Astrocyte (in vitro differentiated cells and primary cell): ENCODE measurements around the gene DEPDC7. TPM values are rescaled to one million over a fixed set of nuclear protein-coding genes. Genes with fewer than 3 reads are reported as not detected.

ENCODE experiments used
- DNase-seq: peaks from one replicate; pipeline ENCODE4 v3.0.0-alpha.2; 2010; ENCODE audit warnings: low read depth
- FAIRE-seq: peaks from 2 replicates; lab custom pipeline; 2011; peaks lifted over from hg19 to GRCh38; lab: Jason Lieb, UNC
- H2AFZ ChIP-seq: 2 replicates; pipeline ENCODE4 v1.6.0; 2012; ENCODE audit warnings: low read depth, low read length, inconsistent platforms
- H3K27ac ChIP-seq: 2 replicates; pipeline ENCODE4 v1.5.1; 2011; ENCODE audit warnings: low read depth, low read length, inconsistent platforms
- H3K27me3 ChIP-seq: 2 replicates; pipeline ENCODE4 v1.6.0; 2011; ENCODE audit warnings: low read length, inconsistent platforms; ENCODE audit not compliant: insufficient read depth
- H3K36me3 ChIP-seq: 2 replicates; pipeline ENCODE4 v1.5.1; 2011; ENCODE audit warnings: low read length, inconsistent platforms; ENCODE audit not compliant: insufficient read depth
- H3K4me1 ChIP-seq: 2 replicates; pipeline ENCODE4 v1.5.1; 2011; ENCODE audit warnings: low read length, inconsistent platforms; ENCODE audit not compliant: insufficient read depth
- H3K4me2 ChIP-seq: 2 replicates; pipeline ENCODE4 v1.6.0; 2012; ENCODE audit warnings: low read length, inconsistent platforms
- H3K4me3 ChIP-seq: 2 replicates; pipeline ENCODE4 v1.5.1; 2011; ENCODE audit warnings: low read depth, mild to moderate bottlenecking, low read length, inconsistent platforms; ENCODE audit not compliant: insufficient read depth
- H3K79me2 ChIP-seq: 2 replicates; pipeline ENCODE4 v1.6.0; 2012; ENCODE audit warnings: mild to moderate bottlenecking, low read length, inconsistent platforms; ENCODE audit not compliant: insufficient read depth
- H3K9ac ChIP-seq: 2 replicates; pipeline ENCODE4 v1.6.0; 2012; ENCODE audit warnings: mild to moderate bottlenecking, low read length, inconsistent platforms
- H3K9me3 ChIP-seq: 2 replicates; pipeline ENCODE4 v1.5.1; 2012; ENCODE audit warnings: low read depth, mild to moderate bottlenecking, low read length, inconsistent platforms; ENCODE audit not compliant: insufficient read depth
- H4K20me1 ChIP-seq: 2 replicates; pipeline ENCODE4 v1.6.0; 2012; ENCODE audit warnings: low read length, inconsistent platforms; ENCODE audit not compliant: insufficient read depth
- H3K27ac Mint-ChIP-seq: one replicate; pipeline ENCODE4 v1.8.0; 2021; ENCODE audit warnings: mild to moderate bottlenecking, mixed read lengths; ENCODE audit not compliant: unreplicated experiment
- H3K27me3 Mint-ChIP-seq: one replicate; pipeline ENCODE4 v1.8.0; 2021; ENCODE audit warnings: low read depth, mixed read lengths; ENCODE audit not compliant: unreplicated experiment
- H3K36me3 Mint-ChIP-seq: one replicate; pipeline ENCODE4 v1.8.0; 2021; ENCODE audit warnings: low read depth, mixed read lengths; ENCODE audit not compliant: unreplicated experiment
- H3K4me1 Mint-ChIP-seq: one replicate; pipeline ENCODE4 v1.8.0; 2021; ENCODE audit warnings: low read depth, mixed read lengths; ENCODE audit not compliant: unreplicated experiment
- H3K4me3 Mint-ChIP-seq: one replicate; pipeline ENCODE4 v1.8.0; 2021; ENCODE audit warnings: mild to moderate bottlenecking, moderate library complexity, mixed read lengths; ENCODE audit not compliant: unreplicated experiment
- H3K9me3 Mint-ChIP-seq: one replicate; pipeline ENCODE4 v1.8.0; 2021; ENCODE audit warnings: mild to moderate bottlenecking, mixed read lengths; ENCODE audit not compliant: unreplicated experiment
- CTCF ChIP-seq: IDR thresholded peaks from 2 replicates; pipeline ENCODE4 v1.5.1; 2011; ENCODE audit warnings: low read depth, mild to moderate bottlenecking, inconsistent platforms, low read length, moderate library complexity; ENCODE audit not compliant: insufficient read depth
- EZH2 ChIP-seq: IDR thresholded peaks from 2 replicates; pipeline ENCODE4 v1.6.1; 2012; ENCODE audit warnings: mild to moderate bottlenecking, low read length, inconsistent platforms; ENCODE audit not compliant: insufficient read depth
- total RNA-seq: library from RNA; stranded (reverse); gene quantifications from 2 replicates; pipeline ENCODE4 v1.2.1, GENCODE V29; 2021

The DEPDC7 gene
- total RNA-seq, 1 donor from 2014 or later: 3.7 TPM

GRCh38 chr11:33052231-33052630 is 36.6 kb downstream of the DEPDC7 start:
- Histone ChIP-seq H2AFZ (no peak overlapping the region), H3K36me3 (peaks cover 5% of the 10 kb centered on the region), H3K27me3 (no peaks in the 10 kb centered on the region), H3K4me3 (no peak overlapping the region), H3K4me2 (no peak overlapping the region), H3K27ac (no peak overlapping the region), H4K20me1 (no peaks in the 10 kb centered on the region), H3K4me1 (no peaks in the 10 kb centered on the region), H3K9ac (no peak overlapping the region), H3K79me2 (no peaks in the 10 kb centered on the region), H3K9me3 (no peaks in the 10 kb centered on the region)
- TF ChIP-seq CTCF (no peak), EZH2 (no peak)
- Mint-ChIP-seq H3K9me3 (no peaks in the 10 kb centered on the region), H3K27ac (no peak overlapping the region), H3K4me1 (no peaks in the 10 kb centered on the region), H3K36me3 (peaks cover 9% of the 10 kb centered on the region), H3K4me3 (no peak overlapping the region), H3K27me3 (no peaks in the 10 kb centered on the region)
- DNase-seq (no peak), FAIRE-seq (no peak)

DNA sequence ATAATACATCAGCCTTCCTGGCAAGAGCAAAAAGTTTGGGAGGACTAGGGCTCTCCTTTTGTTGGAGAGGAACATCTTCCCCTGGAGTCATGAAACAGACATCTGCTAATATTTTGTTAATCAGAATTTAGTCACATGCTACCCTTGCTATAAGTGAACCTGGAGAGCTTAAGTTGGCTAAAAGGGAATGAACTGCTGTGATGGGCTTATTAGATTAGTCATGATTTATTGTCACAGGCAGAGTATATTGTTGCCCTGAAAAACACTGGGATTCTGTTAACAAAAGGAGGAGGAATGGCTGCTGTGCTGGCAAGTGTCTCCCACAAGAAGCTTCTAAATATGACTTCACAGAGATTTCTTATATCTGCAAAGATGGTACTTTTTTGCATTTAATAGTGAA is 39.7 kb downstream of the DEPDC7 start:
- H3K27ac Mint-ChIP-seq: no peak overlapping the region
- no peaks in the 10 kb centered on the region for H3K27me3 Mint-ChIP-seq
- no peak overlapping the region for H3K4me3 Mint-ChIP-seq
- FAIRE-seq (no peak), DNase-seq (no peak)
- TF ChIP-seq CTCF (no peak), EZH2 (no peak)
- Histone ChIP-seq H3K27ac (no peak overlapping the region), H2AFZ (no peak overlapping the region), H3K4me2 (no peak overlapping the region), H3K9ac (no peak overlapping the region), H3K4me3 (no peak overlapping the region), H3K36me3 (peaks cover 14% of the 10 kb centered on the region), H4K20me1 (no peaks in the 10 kb centered on the region), H3K9me3 (no peaks in the 10 kb centered on the region), H3K79me2 (no peaks in the 10 kb centered on the region), H3K4me1 (no peaks in the 10 kb centered on the region), H3K27me3 (no peaks in the 10 kb centered on the region)
- peaks cover 18% of the 10 kb centered on the region for H3K36me3 Mint-ChIP-seq
- no peaks in the 10 kb centered on the region for H3K4me1 Mint-ChIP-seq
- no peaks in the 10 kb centered on the region for H3K9me3 Mint-ChIP-seq

GRCh38 chr11:33057284-33057683 is 41.6 kb downstream of the DEPDC7 start:
- Histone ChIP-seq H3K27me3 (no peaks in the 10 kb centered on the region), H3K4me2 (no peak overlapping the region), H3K79me2 (no peaks in the 10 kb centered on the region), H3K4me3 (no peak overlapping the region), H2AFZ (no peak overlapping the region), H4K20me1 (no peaks in the 10 kb centered on the region), H3K27ac (no peak overlapping the region), H3K9me3 (no peaks in the 10 kb centered on the region), H3K36me3 (peaks cover 14% of the 10 kb centered on the region), H3K4me1 (peaks cover 8% of the 10 kb centered on the region), H3K9ac (no peak overlapping the region)
- TF ChIP-seq CTCF: no peak
- no peak for TF ChIP-seq EZH2
- no peaks in the 10 kb centered on the region for H3K27me3 Mint-ChIP-seq
- peaks cover 22% of the 10 kb centered on the region for H3K36me3 Mint-ChIP-seq
- H3K4me3 Mint-ChIP-seq: no peak overlapping the region
- FAIRE-seq (no peak), DNase-seq (no peak)
- H3K4me1 Mint-ChIP-seq: peaks cover 7% of the 10 kb centered on the region
- no peak overlapping the region for H3K27ac Mint-ChIP-seq
- H3K9me3 Mint-ChIP-seq: no peaks in the 10 kb centered on the region
